Adipocyte (in vitro differentiated cells): Measurements from ENCODE around the gene PIBF1.
"Not testable (repeated sequence)": the region's sequence is repeated elsewhere in the genome, so short reads cannot be mapped to it uniquely, and the experiment has no call there.

Source experiments
- DNase-seq: peaks from one replicate; pipeline ENCODE4 v3.0.0-alpha.2; 2015; ENCODE audit warnings: low read depth
- H3K27me3 ChIP-seq: replicated peaks from 2 replicates; pipeline ENCODE4 v1.7.0; 2013; ENCODE audit warnings: mild to moderate bottlenecking, low read length, moderate library complexity; ENCODE audit not compliant: control insufficient read depth, insufficient read depth
- H3K36me3 ChIP-seq: 2 replicates; pipeline ENCODE4 v1.7.0; 2013; ENCODE audit warnings: low read length, mild to moderate bottlenecking, moderate library complexity; ENCODE audit not compliant: control insufficient read depth, insufficient read depth, severe bottlenecking
- H3K4me1 ChIP-seq: 2 replicates; pipeline ENCODE4 v1.7.0; 2013; ENCODE audit warnings: mild to moderate bottlenecking, low read length, moderate library complexity; ENCODE audit not compliant: control insufficient read depth, insufficient read depth
- H3K4me3 ChIP-seq: 2 replicates; pipeline ENCODE4 v1.7.0; 2013; ENCODE audit warnings: mild to moderate bottlenecking, low read length, moderate library complexity
- H3K9ac ChIP-seq: 2 replicates; pipeline ENCODE4 v1.7.0; 2013; ENCODE audit warnings: mild to moderate bottlenecking, low read length, moderate library complexity
- H3K9me3 ChIP-seq: 2 replicates; pipeline ENCODE4 v1.7.0; 2013; ENCODE audit warnings: mild to moderate bottlenecking, low read length, moderate library complexity; ENCODE audit not compliant: control insufficient read depth

PIBF1 gene

GRCh38 chr13:72823724-72824123 is 41.8 kb downstream of the PIBF1 start:
- no peak overlapping the region for H3K9ac ChIP-seq
- H3K4me3 ChIP-seq, result no peak overlapping the region
- no peak for DNase-seq
- no peaks in the 10 kb centered on the region for H3K27me3 ChIP-seq
- H3K4me1 ChIP-seq, result peaks cover 7% of the 10 kb centered on the region
- H3K9me3 ChIP-seq, result no peaks in the 10 kb centered on the region
- H3K36me3 ChIP-seq, result peaks cover 26% of the 10 kb centered on the region

- H3K36me3 ChIP-seq, result peaks cover 7% of the 10 kb centered on the region
- no peak overlapping the region for H3K9ac ChIP-seq
- H3K4me1 ChIP-seq, result no peaks in the 10 kb centered on the region
- DNase-seq, result peak; percentile 18
- H3K4me3 ChIP-seq, result no peak overlapping the region
- no peaks in the 10 kb centered on the region for H3K9me3 ChIP-seq
- H3K27me3 ChIP-seq, result no peaks in the 10 kb centered on the region
These were observed 52.7 kb downstream of the PIBF1 start for GRCh38 chr13:72834601-72835000.

- no peaks in the 10 kb centered on the region for H3K9me3 ChIP-seq
- H3K36me3 ChIP-seq, result peaks cover 7% of the 10 kb centered on the region
- H3K4me1 ChIP-seq, result no peaks in the 10 kb centered on the region
- no peaks in the 10 kb centered on the region for H3K27me3 ChIP-seq
- DNase-seq, result peak; percentile 77
- no peak overlapping the region for H3K9ac ChIP-seq
- no peak overlapping the region for H3K4me3 ChIP-seq
These were observed 58.0 kb downstream of the PIBF1 start for GRCh38 chr13:72839831-72840426.

GRCh38 chr13:72842991-72843390 is 61.1 kb downstream of the PIBF1 start:
- Histone ChIP-seq H3K9me3 (no peaks in the 10 kb centered on the region), H3K27me3 (no peaks in the 10 kb centered on the region), H3K36me3 (peaks cover 11% of the 10 kb centered on the region), H3K9ac (no peak overlapping the region), H3K4me3 (no peak overlapping the region), H3K4me1 (no peaks in the 10 kb centered on the region)
- no peak for DNase-seq

- H3K27me3 ChIP-seq, H3K9ac ChIP-seq, H3K4me1 ChIP-seq, H3K9me3 ChIP-seq, H3K4me3 ChIP-seq, DNase-seq: not testable (repeated sequence)
- peaks cover 14% of the 10 kb centered on the region for H3K36me3 ChIP-seq
These were observed 63.2 kb downstream of the PIBF1 start for GRCh38 chr13:72845148-72845547.

- DNase-seq, result peak; percentile 24
- no peaks in the 10 kb centered on the region for H3K9me3 ChIP-seq
- peaks cover 26% of the 10 kb centered on the region for H3K36me3 ChIP-seq
These were observed 67.6 kb downstream of the PIBF1 start for GRCh38 chr13:72849571-72849970.

GRCh38 chr13:72850959-72851677 is 69.2 kb downstream of the PIBF1 start:
- Histone ChIP-seq H3K9ac (no peak overlapping the region), H3K9me3 (no peaks in the 10 kb centered on the region), H3K27me3 (no peaks in the 10 kb centered on the region), H3K4me1 (peaks cover 3% of the 10 kb centered on the region), H3K4me3 (no peak overlapping the region), H3K36me3 (peaks cover 26% of the 10 kb centered on the region)
- DNase-seq, result no peak

More at GRCh38 chr13:72849571-72849970, 67.6 kb downstream of the PIBF1 start:
- Histone ChIP-seq H3K27me3 (no peaks in the 10 kb centered on the region), H3K4me1 (peaks cover 3% of the 10 kb centered on the region), H3K4me3 (no peak overlapping the region), H3K9ac (no peak overlapping the region)

GRCh38 chr13:72851678-72852014 is 69.7 kb downstream of the PIBF1 start:
- Histone ChIP-seq H3K27me3 (no peaks in the 10 kb centered on the region), H3K4me3 (no peak overlapping the region), H3K4me1 (peaks cover 3% of the 10 kb centered on the region), H3K9me3 (no peaks in the 10 kb centered on the region), H3K9ac (no peak overlapping the region), H3K36me3 (peaks cover 26% of the 10 kb centered on the region)
- no peak for DNase-seq

- Histone ChIP-seq H3K27me3 (no peaks in the 10 kb centered on the region), H3K4me1 (peaks cover 3% of the 10 kb centered on the region), H3K36me3 (peaks cover 25% of the 10 kb centered on the region), H3K9me3 (no peaks in the 10 kb centered on the region), H3K4me3 (no peak overlapping the region), H3K9ac (no peak overlapping the region)
- DNase-seq, result no peak
These were observed 70.3 kb downstream of the PIBF1 start for GRCh38 chr13:72852207-72852606.

- Histone ChIP-seq H3K9ac (no peak overlapping the region), H3K27me3 (no peaks in the 10 kb centered on the region), H3K36me3 (peaks cover 17% of the 10 kb centered on the region), H3K4me3 (no peak overlapping the region), H3K9me3 (no peaks in the 10 kb centered on the region), H3K4me1 (peaks cover 3% of the 10 kb centered on the region)
- no peak for DNase-seq
These were observed 71.1 kb downstream of the PIBF1 start for GRCh38 chr13:72853000-72853399.

- Histone ChIP-seq H3K4me3 (peak overlapping the region; percentile 25), H3K27me3 (no peaks in the 10 kb centered on the region), H3K4me1 (peaks cover 10% of the 10 kb centered on the region), H3K9me3 (no peaks in the 10 kb centered on the region), H3K36me3 (no peaks in the 10 kb centered on the region), H3K9ac (peak overlapping the region; percentile 1)
- DNase-seq, result peak; percentile 65
These were observed 82.4 kb downstream of the PIBF1 start for GRCh38 chr13:72864142-72865011.
